ENCODE data around the gene DNAJC24. TPM values are rescaled to one million over a fixed set of nuclear protein-coding genes. Genes with fewer than 3 reads are reported as not detected.
"Not testable (repeated sequence)": the region's sequence is repeated elsewhere in the genome, so short reads cannot be mapped to it uniquely, and the experiment has no call there.

DNAJC24 gene
- 10 to 100 TPM; 13.0 to 25.4 TPM for total RNA-seq
- polyA plus RNA-seq, result 1 to 10 TPM; 4.9 to 6.4 TPM
- long read RNA-seq, donor 1, transcript DNAJC24-202 (5 exons, 2,004 nt), result major isoform, 5 of 75 reads
- long read RNA-seq, donor 1, partial matches to known transcripts, result 37 of 75 reads
- long read RNA-seq, donor 1, other reads (novel, unspliced or antisense), result 29 of 75 reads
- long read RNA-seq, donor 2, partial matches to known transcripts, result 16 of 44 reads
- long read RNA-seq, donor 2, other reads (novel, unspliced or antisense), result 26 of 44 reads
- long read RNA-seq, donor 3, partial matches to known transcripts, result 0 of 3 reads
- long read RNA-seq, donor 3, other reads (novel, unspliced or antisense), result 0 of 3 reads
- long read RNA-seq, donor 4, partial matches to known transcripts, result 0 of 4 reads
- long read RNA-seq, donor 4, other reads (novel, unspliced or antisense), result 0 of 4 reads
- long read RNA-seq, donor 5, partial matches to known transcripts, result 0 of 4 reads
- long read RNA-seq, donor 5, other reads (novel, unspliced or antisense), result 0 of 4 reads

GRCh38 chr11:31369348-31370329 lies at the start of gene DNAJC24, which contains the start of gene DCDC1:
Gene DNAJC24, plus strand, starts transcription at chr11:31369860. Its CDS starts 889 bp downstream, at chr11:31370749.
Gene DCDC1, minus strand, starts transcription at chr11:31369739. Its CDS starts 41,459 bp downstream, at chr11:31328280.
- peaks cover 0 to 3% (median 0%) of the 10 kb centered on the region in 4 donors for H3K36me3 ChIP-seq (ENCODE audit: control insufficient read depth in 4 of 4, insufficient read depth in 4 of 4, low read length in 4 of 4)
- peak within 1 kb of the TSS; percentile 63 to 93 for H3K9ac ChIP-seq (ENCODE audit: insufficient read depth in 1 of 2, low read length in 2 of 2)
- peak within 1 kb of the TSS; percentile 80 for H3K4me3 ChIP-seq
- H3K27ac ChIP-seq (ENCODE audit: low read depth in 1 of 2, low read length in 1 of 2), result peak within 1 kb of the TSS; percentile 77 to 86
- H3K27me3 ChIP-seq (ENCODE audit: control insufficient read depth in 3 of 3, insufficient read depth in 3 of 3, low read length in 2 of 3), result no peaks in the 10 kb centered on the region
- DNase-seq (peak; percentile 94 to 97 (median 95)), ATAC-seq (ENCODE audit: insufficient read depth, low FRiP score) (peak; percentile 100)
- H3K4me1 ChIP-seq (ENCODE audit: control insufficient read depth in 5 of 5, insufficient read depth in 5 of 5, low read length in 5 of 5), result peaks cover 0 to 18% (median 2%) of the 10 kb centered on the region in 5 donors
- WGBS, 2 donors, result 1% methylated on average over 53 of the region's 53 CpGs
- TF ChIP-seq CTCF (IDR thresholded peaks at IDR 0.05; ENCODE audit: control extremely low read depth, extremely low read depth), result no peak
- no peaks in the 10 kb centered on the region for H3K9me3 ChIP-seq (ENCODE audit: control insufficient read depth in 4 of 4, insufficient read depth in 3 of 4, low read length in 3 of 4)

- not testable (repeated sequence) for H3K27ac ChIP-seq (ENCODE audit: low read depth in 1 of 2, low read length in 1 of 2); ATAC-seq (ENCODE audit: insufficient read depth, low FRiP score); DNase-seq; H3K4me3 ChIP-seq; H3K27me3 ChIP-seq (ENCODE audit: control insufficient read depth in 3 of 3, insufficient read depth in 3 of 3, low read length in 2 of 3); H3K9me3 ChIP-seq (ENCODE audit: control insufficient read depth in 4 of 4, insufficient read depth in 3 of 4, low read length in 3 of 4); H3K36me3 ChIP-seq (ENCODE audit: control insufficient read depth in 4 of 4, insufficient read depth in 4 of 4, low read length in 4 of 4); H3K4me1 ChIP-seq (ENCODE audit: control insufficient read depth in 5 of 5, insufficient read depth in 5 of 5, low read length in 5 of 5); H3K9ac ChIP-seq (ENCODE audit: insufficient read depth in 1 of 2, low read length in 2 of 2)
- 95 to 99% methylated on average over 15 of the region's 15 CpGs for WGBS, 2 donors
Measured at GRCh38 chr11:31321494-31321893, 48.2 kb upstream of the DNAJC24 start.

- no peaks in the 10 kb centered on the region for H3K9me3 ChIP-seq (ENCODE audit: control insufficient read depth in 4 of 4, insufficient read depth in 3 of 4, low read length in 3 of 4)
- H3K4me1 ChIP-seq (ENCODE audit: control insufficient read depth in 5 of 5, insufficient read depth in 5 of 5, low read length in 5 of 5), result peaks cover 0 to 7% (median 0%) of the 10 kb centered on the region in 5 donors
- WGBS, 2 donors, result 87 to 91% methylated on average over 4 of the region's 4 CpGs
Measured at GRCh38 chr11:31323145-31323544, 46.5 kb upstream of the DNAJC24 start.

More at GRCh38 chr11:31323145-31323544, 46.5 kb upstream of the DNAJC24 start:
- DNase-seq, result no peak
- Histone ChIP-seq H3K27me3 (ENCODE audit: control insufficient read depth in 3 of 3, insufficient read depth in 3 of 3, low read length in 2 of 3) (no peaks in the 10 kb centered on the region), H3K4me3 (no peak overlapping the region), H3K27ac (ENCODE audit: low read depth in 1 of 2, low read length in 1 of 2) (no peak overlapping the region), H3K36me3 (ENCODE audit: control insufficient read depth in 4 of 4, insufficient read depth in 4 of 4, low read length in 4 of 4) (no peaks in the 10 kb centered on the region), H3K9ac (ENCODE audit: insufficient read depth in 1 of 2, low read length in 2 of 2) (no peak overlapping the region)
- ATAC-seq (ENCODE audit: insufficient read depth, low FRiP score), result no peak
- no peak for TF ChIP-seq CTCF (IDR thresholded peaks at IDR 0.05; ENCODE audit: control extremely low read depth, extremely low read depth)
